ENCODE results near the gene EVI5. TPM values are rescaled to one million over a fixed set of nuclear protein-coding genes. Genes with fewer than 3 reads are reported as not detected.

EVI5 gene
- total and polyA plus RNA-seq, 12 donors, result 3.6 to 63.1 (median 45.2) TPM

GRCh38 chr1:92663775-92664174, 121.1 kb downstream of the EVI5 start:
- intact Hi-C loops (cut with DNase I), result no loop called here
- no peak for TF ChIP-seq CTCF (IDR thresholded peaks at IDR 0.05)
- TF ChIP-seq POLR2A (IDR thresholded peaks at IDR 0.05), result no peak
- no peaks in the 10 kb centered on the region for H3K9me3 ChIP-seq (replicated peaks in 1 of 3)
- DNase-seq, result no peak
- H3K4me1 ChIP-seq (replicated peaks in 1 of 2), result no peaks in the 10 kb centered on the region
- H3K27ac ChIP-seq, result no peak overlapping the region
- no peaks in the 10 kb centered on the region for H3K27me3 ChIP-seq
- 87 to 92% (median 90%) methylated on average over 5 of the region's 5 CpGs for WGBS, 4 donors
- H3K4me3 ChIP-seq, result no peak overlapping the region
- no peaks in the 10 kb centered on the region for H3K36me3 ChIP-seq (replicated peaks in 1 of 2)

- intact Hi-C loops (cut with DNase I), result no loop called here
- Histone ChIP-seq H3K36me3 (replicated peaks in 1 of 2) (peaks cover 0 to 4% of the 10 kb centered on the region in 2 donors), H3K4me1 (replicated peaks in 1 of 2) (no peaks in the 10 kb centered on the region), H3K27me3 (no peaks in the 10 kb centered on the region), H3K27ac (no peak overlapping the region), H3K4me3 (no peak overlapping the region), H3K9me3 (replicated peaks in 1 of 3) (no peaks in the 10 kb centered on the region)
- WGBS, 4 donors, result 89 to 96% (median 93%) methylated on average over 3 of the region's 3 CpGs
- DNase-seq, result no peak
- TF ChIP-seq CTCF (IDR thresholded peaks at IDR 0.05) (no peak), POLR2A (IDR thresholded peaks at IDR 0.05) (no peak)
Observed at GRCh38 chr1:92662048-92662447, 122.9 kb downstream of the EVI5 start.

- Histone ChIP-seq H3K36me3 (replicated peaks in 1 of 2) (peaks cover 0 to 10% of the 10 kb centered on the region in 2 donors), H3K4me1 (replicated peaks in 1 of 2) (no peaks in the 10 kb centered on the region), H3K9me3 (replicated peaks in 1 of 3) (peaks cover 0 to 25% (median 15%) of the 10 kb centered on the region in 3 donors), H3K27ac (no peak overlapping the region), H3K4me3 (no peak overlapping the region), H3K27me3 (no peaks in the 10 kb centered on the region)
- intact Hi-C loops (cut with DNase I), result no loop called here
- DNase-seq, result no peak
- 98 to 100% (median 100%) methylated on average over 1 of the region's 1 CpG for WGBS, 4 donors
- no peak for TF ChIP-seq CTCF (IDR thresholded peaks at IDR 0.05)
- no peak for TF ChIP-seq POLR2A (IDR thresholded peaks at IDR 0.05)
Observed at GRCh38 chr1:92657701-92658100, 127.2 kb downstream of the EVI5 start.

GRCh38 chr1:92655197-92655801, 129.6 kb downstream of the EVI5 start:
- TF ChIP-seq POLR2A (IDR thresholded peaks at IDR 0.05) (no peak), CTCF (IDR thresholded peaks at IDR 0.05) (no peak)
- 62 to 69% (median 65%) methylated on average over 3 of the region's 3 CpGs for WGBS, 4 donors
- Histone ChIP-seq H3K9me3 (replicated peaks in 1 of 3) (peaks cover 0 to 25% (median 15%) of the 10 kb centered on the region in 3 donors), H3K27me3 (no peaks in the 10 kb centered on the region), H3K4me3 (no peak overlapping the region), H3K36me3 (replicated peaks in 1 of 2) (peaks cover 0 to 14% of the 10 kb centered on the region in 2 donors), H3K4me1 (replicated peaks in 1 of 2) (no peaks in the 10 kb centered on the region), H3K27ac (no peak overlapping the region)
- intact Hi-C loops (cut with DNase I), result no loop called here
- DNase-seq, result no peak

Data from adrenal gland (tissue), 12 donors.